Sigmoid colon (tissue), 7 donors: Measurements from ENCODE around the gene TPTE. TPM values are rescaled to one million over a fixed set of nuclear protein-coding genes. Genes with fewer than 3 reads are reported as not detected.
"Not testable (repeated sequence)": the region's sequence is repeated elsewhere in the genome, so short reads cannot be mapped to it uniquely, and the experiment has no call there.

Source experiments
- DNase-seq: peaks from one replicate; pipeline ENCODE4 v3.0.0-alpha.2; 2019
- H3K27ac ChIP-seq, 4 donors: fragments of 200-600 bp; sonication (generic); one replicate each; pipeline ENCODE4 v1.5.1; 2016 to 2019; ENCODE audit warnings: mild to moderate bottlenecking in 1 of 4
- H3K27me3 ChIP-seq, 3 donors: fragments of 200-600 bp; sonication (generic); one replicate each; pipeline ENCODE4 v1.5.1; 2019; ENCODE audit warnings: mild to moderate bottlenecking in 1 of 3
- H3K36me3 ChIP-seq, 4 donors: fragments of 200-600 bp; sonication (generic); one replicate each; pipeline ENCODE4 v1.5.1; 2016 to 2019
- H3K4me1 ChIP-seq, 4 donors: fragments of 200-600 bp; sonication (generic); one replicate each; pipeline ENCODE4 v1.5.1; 2017 to 2019
- H3K4me3 ChIP-seq, 4 donors: fragments of 200-600 bp; sonication (generic); one replicate each; pipeline ENCODE4 v1.5.1; 2017 to 2019; ENCODE audit warnings: mild to moderate bottlenecking in 2 of 4, moderate library complexity in 1 of 4
- H3K9me3 ChIP-seq, 4 donors: fragments of 200-600 bp in 3 of 4; sonication (generic) in 3 of 4; one replicate each; pipeline versions ENCODE4 v1.5.1 to v1.6.1; 2013 to 2019
- EP300 ChIP-seq, 4 donors: sonication (generic); formaldehyde crosslinking; IDR thresholded peaks; one replicate each; pipeline ENCODE4 v1.6.1; 2017; ENCODE audit warnings: antibody characterized with exemption in 4 of 4
- POLR2A ChIP-seq, 2 donors: fragments of 450-650 bp; IDR thresholded peaks; one replicate each; pipeline ENCODE4 v1.6.1; 2016; ENCODE audit warnings: antibody characterized with exemption in 2 of 2, mild to moderate bottlenecking in 2 of 2, moderate library complexity in 2 of 2
- POLR2AphosphoS5 ChIP-seq, 4 donors: sonication (generic); formaldehyde crosslinking; IDR thresholded peaks; one replicate each; pipeline ENCODE4 v1.6.1; 2017; ENCODE audit warnings: antibody characterized with exemption in 4 of 4
- WGBS, 2 donors: extraction: QIAGEN DNeasy Blood & Tissue Kit; methylation state at CpG; one replicate each; pipeline ENCODE4 v1.1.7; 2013; 5-methylcytosine and 5-hydroxymethylcytosine counted together
- intact Hi-C: fragments of 100-400 bp; cut with DNase I; formaldehyde crosslinking; loops from one replicate; pipeline ENCODE4 v1.15.1; 2023
- polyA plus RNA-seq, 3 donors: library from polyadenylated mRNA; stranded (reverse); fragments of 200-250 nt; gene quantifications; one replicate each; pipeline ENCODE4 v1.2.3, GENCODE V29; 2013
- total RNA-seq, 4 donors: library from RNA; depleted of rRNA; stranded (reverse); fragments of >200 nt; gene quantifications; one replicate each; pipeline ENCODE4 v1.1.0, GENCODE V29; 2016
- TF ChIP-seq, protein P1 (sequence below), 4 experiments: fragments of 450-650 bp in 3 of 4; fragments of 200-600 bp in 1 of 4; IDR thresholded peaks; one replicate each; pipeline ENCODE4 v1.5.1; 2016 to 2019; ENCODE audit warnings: antibody characterized with exemption in 4 of 4, mild to moderate bottlenecking in 3 of 4, moderate library complexity in 2 of 4
- donor health status: healthy with polysubstance abuse.
- donor health status: Bipolar disorder and iron deficiency.
- donor health status: healthy.

TPTE gene
- total and polyA plus RNA-seq, 7 donors, result not detected

DNA sequence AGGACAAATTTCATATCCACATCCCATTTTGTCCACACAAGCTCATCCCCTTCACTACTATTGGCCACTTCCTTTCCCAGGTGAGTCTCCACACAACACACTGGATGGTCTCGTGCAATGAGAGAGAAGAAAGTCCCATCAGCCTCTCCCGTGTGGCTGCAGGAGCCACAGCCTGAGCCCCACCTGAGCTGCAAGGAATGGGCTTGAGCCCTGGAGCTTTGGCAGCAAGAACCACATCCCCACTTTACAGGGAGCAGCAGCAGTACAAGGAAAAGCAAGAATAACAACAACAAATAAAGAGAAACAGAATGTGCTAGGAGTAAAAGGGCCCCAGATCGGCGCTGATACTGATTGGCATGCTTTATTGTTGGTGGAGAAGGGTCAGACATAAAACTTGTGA, 117.7 kb downstream of the TPTE start:
- WGBS, 2 donors, result 68% methylated on average over 4 of the region's 4 CpGs
- no peaks in the 10 kb centered on the region for H3K4me1 ChIP-seq
- TF ChIP-seq EP300 (IDR thresholded peaks at IDR 0.05) (no peak), POLR2A (IDR thresholded peaks at IDR 0.05) (no peak), POLR2AphosphoS5 (IDR thresholded peaks at IDR 0.05) (no peak)
- TF ChIP-seq, protein P1, sequence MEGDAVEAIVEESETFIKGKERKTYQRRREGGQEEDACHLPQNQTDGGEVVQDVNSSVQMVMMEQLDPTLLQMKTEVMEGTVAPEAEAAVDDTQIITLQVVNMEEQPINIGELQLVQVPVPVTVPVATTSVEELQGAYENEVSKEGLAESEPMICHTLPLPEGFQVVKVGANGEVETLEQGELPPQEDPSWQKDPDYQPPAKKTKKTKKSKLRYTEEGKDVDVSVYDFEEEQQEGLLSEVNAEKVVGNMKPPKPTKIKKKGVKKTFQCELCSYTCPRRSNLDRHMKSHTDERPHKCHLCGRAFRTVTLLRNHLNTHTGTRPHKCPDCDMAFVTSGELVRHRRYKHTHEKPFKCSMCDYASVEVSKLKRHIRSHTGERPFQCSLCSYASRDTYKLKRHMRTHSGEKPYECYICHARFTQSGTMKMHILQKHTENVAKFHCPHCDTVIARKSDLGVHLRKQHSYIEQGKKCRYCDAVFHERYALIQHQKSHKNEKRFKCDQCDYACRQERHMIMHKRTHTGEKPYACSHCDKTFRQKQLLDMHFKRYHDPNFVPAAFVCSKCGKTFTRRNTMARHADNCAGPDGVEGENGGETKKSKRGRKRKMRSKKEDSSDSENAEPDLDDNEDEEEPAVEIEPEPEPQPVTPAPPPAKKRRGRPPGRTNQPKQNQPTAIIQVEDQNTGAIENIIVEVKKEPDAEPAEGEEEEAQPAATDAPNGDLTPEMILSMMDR (IDR thresholded peaks at IDR 0.05), result no peak
- intact Hi-C loops, result no loop called here
- no peak overlapping the region for H3K4me3 ChIP-seq
- no peaks in the 10 kb centered on the region for H3K27me3 ChIP-seq
- H3K36me3 ChIP-seq, result no peaks in the 10 kb centered on the region
- H3K27ac ChIP-seq, result no peak overlapping the region
- DNase-seq, result no peak
- peaks cover 0 to 27% (median 6%) of the 10 kb centered on the region in 4 donors for H3K9me3 ChIP-seq

DNA sequence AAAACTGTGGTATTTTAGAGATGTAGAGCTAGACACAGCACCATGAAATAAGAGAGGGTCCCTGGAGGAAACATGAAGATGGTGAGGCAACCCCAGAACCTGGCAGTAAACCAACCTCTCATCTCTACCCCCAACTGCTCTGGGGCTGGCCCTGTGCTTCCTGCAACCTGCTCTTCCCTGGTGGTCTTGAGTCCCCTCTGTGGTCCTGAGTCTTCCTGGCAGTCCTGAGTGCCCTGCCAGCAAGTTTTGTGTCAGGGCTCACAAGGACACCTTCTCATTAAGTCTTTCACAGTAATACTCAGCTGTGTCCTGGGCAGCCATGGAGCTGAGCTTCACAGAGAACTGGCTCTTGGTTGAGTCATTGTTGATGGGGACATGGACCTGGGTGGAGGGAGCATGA, 118.4 kb downstream of the TPTE start:
- H3K27me3 ChIP-seq, DNase-seq, H3K4me1 ChIP-seq, intact Hi-C loops, H3K4me3 ChIP-seq, H3K36me3 ChIP-seq, H3K27ac ChIP-seq: not testable (repeated sequence)
- H3K9me3 ChIP-seq, result peaks cover 0 to 27% (median 3%) of the 10 kb centered on the region in 4 donors

- intact Hi-C loops, result no loop called here
- TF ChIP-seq EP300 (IDR thresholded peaks at IDR 0.05) (no peak), POLR2AphosphoS5 (IDR thresholded peaks at IDR 0.05) (no peak), POLR2A (IDR thresholded peaks at IDR 0.05) (no peak)
- TF ChIP-seq, protein P1 (IDR thresholded peaks at IDR 0.05), result no peak
These were observed 119.1 kb downstream of the TPTE start for GRCh38 chr21:10640446-10640845.

GRCh38 chr21:10641107-10641506, 119.7 kb downstream of the TPTE start:
- H3K4me1 ChIP-seq, result no peaks in the 10 kb centered on the region
- no peak for DNase-seq
- no peak overlapping the region for H3K4me3 ChIP-seq
- H3K9me3 ChIP-seq, result peaks cover 0 to 27% (median 3%) of the 10 kb centered on the region in 4 donors
- no peaks in the 10 kb centered on the region for H3K27me3 ChIP-seq
- 67 to 75% methylated on average over 1 of the region's 1 CpG for WGBS, 2 donors
- H3K27ac ChIP-seq, result no peak overlapping the region
- intact Hi-C loops, result no loop called here
- TF ChIP-seq, protein P1 (IDR thresholded peaks at IDR 0.05), result no peak
- TF ChIP-seq EP300 (IDR thresholded peaks at IDR 0.05) (no peak), POLR2A (IDR thresholded peaks at IDR 0.05) (no peak), POLR2AphosphoS5 (IDR thresholded peaks at IDR 0.05) (no peak)
- no peaks in the 10 kb centered on the region for H3K36me3 ChIP-seq

More at GRCh38 chr21:10640446-10640845, 119.1 kb downstream of the TPTE start:
- Histone ChIP-seq H3K36me3 (no peaks in the 10 kb centered on the region), H3K9me3 (peaks cover 0 to 27% (median 3%) of the 10 kb centered on the region in 4 donors), H3K4me1 (no peaks in the 10 kb centered on the region), H3K27ac (no peak overlapping the region), H3K27me3 (no peaks in the 10 kb centered on the region), H3K4me3 (no peak overlapping the region)
- WGBS, 2 donors, result 51 to 54% methylated on average over 4 of the region's 4 CpGs
- DNase-seq, result no peak

DNA sequence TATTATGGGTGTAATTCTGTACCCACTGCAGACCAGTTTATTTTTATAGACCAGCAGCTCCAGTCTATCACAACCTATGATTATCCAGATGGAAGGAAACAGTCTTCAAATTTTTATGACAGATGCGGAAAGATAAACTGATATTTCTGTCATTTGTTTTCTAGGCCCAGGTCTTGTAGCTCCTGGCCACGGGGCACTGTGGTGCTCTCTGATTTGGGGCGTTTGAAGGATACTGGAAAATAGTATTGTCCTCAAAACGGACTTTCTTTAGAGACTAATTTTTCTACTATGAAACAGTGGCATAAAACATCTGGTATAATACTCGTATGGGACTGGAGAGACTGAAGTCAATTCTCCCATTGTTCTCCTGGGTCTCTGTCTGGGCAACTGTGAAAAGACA, 124.3 kb downstream of the TPTE start:
- H3K27ac ChIP-seq, H3K27me3 ChIP-seq, H3K4me1 ChIP-seq, DNase-seq, intact Hi-C loops, H3K4me3 ChIP-seq, H3K36me3 ChIP-seq: not testable (repeated sequence)
- peaks cover 0 to 24% (median 4%) of the 10 kb centered on the region in 4 donors for H3K9me3 ChIP-seq
- WGBS, 2 donors, result 49 to 51% methylated on average over 4 of the region's 5 CpGs

DNA sequence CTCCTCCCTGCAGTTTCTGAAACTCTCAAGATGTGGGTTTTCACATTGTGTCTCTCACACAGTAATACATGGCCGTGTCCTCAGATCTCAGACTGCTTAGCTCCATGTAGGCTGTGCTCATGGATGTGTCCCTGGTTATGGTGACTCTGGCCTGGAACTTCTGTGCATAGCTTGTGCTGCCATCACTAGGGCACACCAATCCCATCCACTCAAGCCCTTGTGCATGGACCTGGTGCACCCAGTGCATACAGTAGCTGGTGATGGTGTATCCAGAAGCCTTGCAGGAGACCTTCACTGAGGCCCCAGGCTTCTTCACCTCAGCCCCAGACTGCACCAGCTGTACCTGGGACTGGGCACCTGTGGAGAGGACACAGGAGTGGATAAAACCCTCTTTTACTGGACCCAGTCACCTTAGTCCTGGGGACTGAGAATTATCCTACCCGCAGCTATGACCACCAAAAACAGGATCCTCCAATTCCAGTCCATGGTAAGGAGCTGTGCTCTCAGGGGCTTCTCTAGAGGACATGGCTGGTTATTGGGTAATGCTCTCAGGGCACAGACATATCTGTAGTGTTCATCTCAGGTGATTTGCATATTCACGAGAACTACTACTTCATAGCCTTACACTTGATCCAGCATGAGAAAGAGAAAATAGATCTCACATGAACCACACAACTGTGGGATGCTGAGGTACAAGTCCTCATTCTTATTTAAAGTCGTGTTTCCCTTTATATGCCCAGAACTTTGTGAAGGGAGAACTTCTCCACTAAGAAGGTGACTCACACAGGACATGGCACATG, 128.2 kb downstream of the TPTE start:
- H3K36me3 ChIP-seq, H3K4me3 ChIP-seq, H3K27ac ChIP-seq, H3K4me1 ChIP-seq, H3K27me3 ChIP-seq, intact Hi-C loops, DNase-seq: not testable (repeated sequence)
- H3K9me3 ChIP-seq, result peaks cover 0 to 14% (median 4%) of the 10 kb centered on the region in 4 donors
- 57 to 60% methylated on average over 4 of the region's 4 CpGs for WGBS, 2 donors

GRCh38 chr21:10650297-10650696, 128.9 kb downstream of the TPTE start:
- H3K4me1 ChIP-seq, H3K36me3 ChIP-seq, intact Hi-C loops, H3K27me3 ChIP-seq, H3K4me3 ChIP-seq, DNase-seq, H3K27ac ChIP-seq: not testable (repeated sequence)
- H3K9me3 ChIP-seq, result peaks cover 0 to 14% (median 4%) of the 10 kb centered on the region in 4 donors
- 28 to 35% methylated on average over 2 of the region's 2 CpGs for WGBS, 2 donors
